Gastrocnemius medialis (tissue), 4 donors: ENCODE data around the gene GNAI1.

Experiments
- POLR2A ChIP-seq, 2 donors: fragments of 450-650 bp; IDR thresholded peaks; one replicate each; pipeline ENCODE4 v1.6.1; 2017; ENCODE audit warnings: antibody characterized with exemption in 2 of 2, mild to moderate bottlenecking in 2 of 2, moderate library complexity in 2 of 2
- TF ChIP-seq, protein P1 (sequence below), 5 experiments: fragments of 450-650 bp in 3 of 5; fragments of 200-600 bp in 2 of 5; sonication (generic) in 2 of 5; IDR thresholded peaks in 4 of 5; conservative IDR thresholded peaks in 1 of 5; 1 replicate in 4 of 5; 2 replicates in 1 of 5; pipeline ENCODE4 v1.5.1; 2016 to 2019; ENCODE audit warnings: antibody characterized with exemption in 5 of 5, mild to moderate bottlenecking in 3 of 5, moderate library complexity in 3 of 5

DNA sequence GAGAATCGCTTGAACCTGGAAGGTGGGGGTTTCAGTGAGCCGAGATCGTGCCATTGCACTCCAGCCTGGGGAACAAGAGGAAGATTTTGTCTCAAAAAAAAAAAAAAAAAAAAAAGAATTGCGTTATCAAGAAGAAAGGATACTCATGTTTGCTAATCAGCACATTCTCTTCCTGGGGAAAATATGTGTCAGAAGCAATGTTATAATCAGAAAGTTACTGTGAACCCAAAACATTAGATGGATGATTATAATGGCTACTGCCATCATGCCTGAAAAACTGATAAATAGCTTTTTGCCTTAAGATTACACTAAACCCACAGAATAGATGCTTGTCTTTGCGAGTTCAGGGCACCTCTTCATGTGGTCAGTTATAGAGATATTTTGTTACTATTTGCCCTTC is 24.3 kb upstream of the GNAI1 start:
- TF ChIP-seq, protein P1, sequence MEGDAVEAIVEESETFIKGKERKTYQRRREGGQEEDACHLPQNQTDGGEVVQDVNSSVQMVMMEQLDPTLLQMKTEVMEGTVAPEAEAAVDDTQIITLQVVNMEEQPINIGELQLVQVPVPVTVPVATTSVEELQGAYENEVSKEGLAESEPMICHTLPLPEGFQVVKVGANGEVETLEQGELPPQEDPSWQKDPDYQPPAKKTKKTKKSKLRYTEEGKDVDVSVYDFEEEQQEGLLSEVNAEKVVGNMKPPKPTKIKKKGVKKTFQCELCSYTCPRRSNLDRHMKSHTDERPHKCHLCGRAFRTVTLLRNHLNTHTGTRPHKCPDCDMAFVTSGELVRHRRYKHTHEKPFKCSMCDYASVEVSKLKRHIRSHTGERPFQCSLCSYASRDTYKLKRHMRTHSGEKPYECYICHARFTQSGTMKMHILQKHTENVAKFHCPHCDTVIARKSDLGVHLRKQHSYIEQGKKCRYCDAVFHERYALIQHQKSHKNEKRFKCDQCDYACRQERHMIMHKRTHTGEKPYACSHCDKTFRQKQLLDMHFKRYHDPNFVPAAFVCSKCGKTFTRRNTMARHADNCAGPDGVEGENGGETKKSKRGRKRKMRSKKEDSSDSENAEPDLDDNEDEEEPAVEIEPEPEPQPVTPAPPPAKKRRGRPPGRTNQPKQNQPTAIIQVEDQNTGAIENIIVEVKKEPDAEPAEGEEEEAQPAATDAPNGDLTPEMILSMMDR (IDR thresholded peaks at IDR 0.05 in 4 of 5, conservative IDR thresholded peaks at IDR 0.05 in 1 of 5): no peak
- no peak for TF ChIP-seq POLR2A (IDR thresholded peaks at IDR 0.05)
